ENCODE results near the gene TLNRD1.
"Not testable (repeated sequence)": the region's sequence is repeated elsewhere in the genome, so short reads cannot be mapped to it uniquely, and the experiment has no call there.

Gene TLNRD1

DNA sequence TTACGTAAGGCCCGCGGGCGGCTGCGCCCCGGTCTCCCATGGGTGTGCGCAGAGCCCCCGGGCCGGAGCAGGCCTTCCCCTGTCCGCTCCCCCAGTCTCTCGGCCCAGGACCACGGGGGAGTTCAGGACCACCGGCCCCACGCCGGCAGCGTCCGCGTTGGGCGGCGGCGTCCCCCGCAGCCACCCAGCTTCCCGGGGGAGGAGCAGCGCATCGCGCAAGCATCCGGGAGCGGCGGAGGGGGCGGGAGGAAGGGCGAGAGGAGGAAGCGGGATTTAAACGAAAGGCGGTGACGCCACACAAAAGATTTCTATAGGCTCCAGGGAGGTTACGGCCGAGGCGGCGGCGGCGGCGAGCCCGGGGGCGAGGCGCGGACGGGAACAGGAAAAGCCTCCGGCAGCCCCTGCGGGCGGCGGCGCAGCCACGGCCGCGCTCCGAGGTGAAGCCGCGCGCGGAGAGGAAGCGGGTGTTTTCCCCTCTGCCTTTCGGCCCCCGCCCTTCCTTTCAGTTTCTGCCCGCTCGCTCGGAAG, at the start of gene TLNRD1:
Gene TLNRD1, plus strand, starts transcription at position 300 of the 528 bp plus-strand sequence. CDS start 1,349 bp downstream, outside the sequence.
- DNase-seq (ENCODE audit: low read depth) = peak; percentile 75

- DNase-seq (ENCODE audit: low read depth) = no peak
Measured at GRCh38 chr15:80951941-80952340, 48.8 kb upstream of the TLNRD1 start.

DNA sequence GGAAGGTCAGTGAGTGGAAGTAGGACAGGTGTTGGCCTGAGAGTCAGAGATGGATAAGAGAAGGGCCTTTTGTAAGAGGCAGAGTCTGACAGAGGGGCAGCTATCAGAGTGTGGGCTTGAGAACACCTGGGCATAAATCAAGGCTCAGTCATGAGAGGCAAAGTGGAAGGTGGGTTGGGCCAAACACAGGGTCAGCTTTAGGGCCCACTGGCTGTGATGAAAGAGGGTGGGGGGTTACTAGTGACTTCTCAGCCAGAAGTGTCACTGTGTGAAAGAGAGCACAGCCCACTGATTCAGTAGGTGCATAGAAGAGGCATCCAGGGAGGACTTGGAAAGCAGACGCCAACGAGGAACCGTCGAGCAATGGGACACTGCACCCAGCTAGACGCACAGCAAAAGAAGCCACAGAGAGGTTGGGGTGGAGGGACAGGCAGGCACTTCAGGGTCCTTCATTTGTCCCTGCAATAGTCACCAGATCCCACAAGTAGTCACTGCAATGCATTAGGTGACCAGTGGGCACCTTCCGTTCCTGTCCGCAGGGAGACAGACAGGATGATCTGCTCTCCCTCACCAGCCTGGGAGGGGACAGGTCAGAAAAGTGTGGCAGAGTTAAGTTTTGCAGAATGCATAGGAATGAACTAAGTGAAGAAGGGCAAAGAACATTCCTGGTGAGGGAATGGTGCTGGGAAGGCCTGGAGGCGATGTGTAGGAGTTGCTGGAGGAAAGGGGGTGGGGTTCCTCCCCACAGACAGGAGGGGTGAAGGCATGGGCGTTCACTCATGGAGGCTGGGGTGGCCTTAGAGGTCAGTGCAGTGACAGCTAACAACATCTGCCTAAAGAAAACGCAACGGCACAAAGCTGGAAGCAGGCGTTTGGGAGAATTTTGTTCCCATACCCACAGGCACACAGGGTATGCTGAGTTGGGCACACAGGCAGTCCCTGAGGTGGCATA, 47.4 kb upstream of the TLNRD1 start:
- DNase-seq (ENCODE audit: low read depth) = no peak

- no peak for DNase-seq (ENCODE audit: low read depth)
Measured at GRCh38 chr15:80953953-80954778, 46.6 kb upstream of the TLNRD1 start.

DNA sequence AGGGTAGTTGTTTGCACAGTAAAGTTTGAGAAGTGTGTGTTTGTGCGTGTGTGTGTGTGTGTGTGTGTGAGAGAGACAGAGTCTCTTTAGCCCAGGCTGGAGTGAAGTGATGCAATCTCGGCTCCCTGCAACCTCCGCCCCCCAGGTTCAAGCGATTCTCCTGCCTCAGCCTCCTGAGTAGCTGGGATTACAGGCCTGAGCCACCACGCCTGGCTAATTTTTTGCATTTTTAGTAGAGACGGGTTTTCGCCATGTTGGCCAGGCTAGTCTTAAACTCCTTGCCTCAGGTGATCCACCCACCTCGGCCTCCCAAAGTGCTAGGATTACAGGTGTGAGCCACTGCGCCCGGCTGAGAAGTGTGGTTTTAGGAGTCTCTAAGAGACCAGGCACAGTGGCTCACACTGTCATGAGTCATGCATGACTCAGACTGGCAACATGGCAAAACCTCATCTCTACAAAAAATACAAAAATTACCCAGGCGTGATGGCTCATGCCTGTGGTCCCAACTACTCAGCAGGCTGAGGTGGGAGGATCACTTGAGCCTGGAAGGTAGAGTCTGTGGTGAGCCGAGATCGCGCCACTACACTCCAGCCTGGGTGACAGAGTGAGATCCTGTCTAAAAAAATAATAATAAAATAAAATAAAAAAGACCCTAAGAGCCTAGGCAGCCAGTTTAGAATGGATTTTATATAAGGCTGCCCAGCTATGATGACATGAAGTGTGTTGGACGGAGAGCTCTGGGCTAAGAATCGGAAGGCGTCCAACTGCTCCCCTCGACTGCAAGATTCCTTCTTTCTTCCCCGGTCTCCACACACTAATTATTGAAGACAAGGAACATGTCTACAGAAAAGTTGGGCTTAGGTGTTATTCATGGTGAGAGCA, 44.9 kb upstream of the TLNRD1 start:
- peak; percentile 77 for DNase-seq (ENCODE audit: low read depth)

- DNase-seq (ENCODE audit: low read depth) = no peak
Measured at GRCh38 chr15:80957556-80957955, 43.2 kb upstream of the TLNRD1 start.

DNA sequence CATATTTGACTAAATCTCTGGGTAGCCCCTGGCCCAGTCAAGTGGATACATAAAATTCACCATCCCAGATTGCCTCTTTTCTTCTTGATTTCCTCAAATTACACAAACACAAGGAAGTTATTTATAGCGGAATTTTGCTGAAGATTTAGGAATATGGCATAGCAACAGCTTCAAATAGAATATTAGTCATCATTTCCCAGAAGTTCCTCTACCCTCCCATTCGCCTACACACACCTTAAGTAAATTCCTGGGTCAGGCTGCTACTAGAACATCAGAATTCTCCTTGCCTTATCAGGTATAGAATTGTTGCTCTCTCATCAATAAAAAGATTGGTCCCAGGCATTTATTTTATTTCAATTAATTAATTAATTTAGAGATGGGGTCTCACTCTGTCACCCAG, 42.7 kb upstream of the TLNRD1 start:
- no peak for DNase-seq (ENCODE audit: low read depth)

DNA sequence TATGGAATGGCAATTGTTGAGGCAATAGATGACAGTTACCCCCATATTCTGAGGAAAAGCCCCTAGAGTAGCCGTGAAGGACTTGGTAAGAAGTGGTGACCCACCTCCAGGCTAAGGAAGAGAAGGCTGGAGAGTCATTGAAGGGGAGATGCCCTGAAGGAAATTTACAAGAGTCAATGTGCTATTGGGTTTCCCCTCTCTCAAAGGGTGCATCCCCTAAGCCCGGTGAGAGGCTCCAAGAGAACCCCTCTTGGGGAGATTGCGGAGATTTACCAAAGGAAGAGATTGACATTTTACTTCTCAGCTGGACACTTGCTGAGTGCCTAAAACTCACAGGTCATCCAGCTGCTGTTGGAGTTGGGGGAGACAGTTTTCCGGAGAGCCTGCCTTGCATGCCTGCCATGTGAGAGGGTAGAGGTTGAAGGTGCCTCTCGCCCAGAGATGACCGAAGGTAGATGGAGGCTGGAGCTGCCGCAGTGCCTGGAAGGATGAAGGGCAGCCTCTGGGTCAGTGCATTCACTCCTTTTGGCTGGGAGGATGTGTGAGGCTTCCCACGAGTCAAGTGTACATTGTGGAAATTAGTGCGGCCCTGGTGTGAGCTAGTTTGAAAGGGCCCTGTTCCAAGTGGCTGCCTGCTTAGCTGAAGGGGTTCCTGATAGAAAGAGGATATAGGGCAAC, 41.8 kb upstream of the TLNRD1 start:
- DNase-seq (ENCODE audit: low read depth) = no peak

DNA sequence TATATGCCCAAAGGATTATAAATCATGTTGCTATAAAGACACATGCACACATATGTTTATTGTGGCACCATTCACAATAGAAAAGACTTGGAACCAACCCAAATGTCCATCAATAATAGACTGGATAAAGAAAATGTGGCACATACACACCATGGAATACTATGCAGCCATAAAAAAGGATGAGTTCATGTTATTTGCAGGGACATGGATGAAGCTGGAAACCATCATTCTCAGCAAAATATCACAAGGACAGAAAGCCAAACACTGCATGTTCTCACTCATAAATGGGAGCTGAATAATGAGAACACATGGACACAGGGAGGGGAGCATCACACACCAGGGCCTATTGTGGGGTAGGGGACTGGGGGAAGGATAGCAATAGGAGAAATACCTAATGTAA, 35.3 kb upstream of the TLNRD1 start:
- not testable (repeated sequence) for DNase-seq (ENCODE audit: low read depth)

- DNase-seq (ENCODE audit: low read depth) = no peak
Measured at GRCh38 chr15:80966431-80967197, 34.1 kb upstream of the TLNRD1 start.

DNA sequence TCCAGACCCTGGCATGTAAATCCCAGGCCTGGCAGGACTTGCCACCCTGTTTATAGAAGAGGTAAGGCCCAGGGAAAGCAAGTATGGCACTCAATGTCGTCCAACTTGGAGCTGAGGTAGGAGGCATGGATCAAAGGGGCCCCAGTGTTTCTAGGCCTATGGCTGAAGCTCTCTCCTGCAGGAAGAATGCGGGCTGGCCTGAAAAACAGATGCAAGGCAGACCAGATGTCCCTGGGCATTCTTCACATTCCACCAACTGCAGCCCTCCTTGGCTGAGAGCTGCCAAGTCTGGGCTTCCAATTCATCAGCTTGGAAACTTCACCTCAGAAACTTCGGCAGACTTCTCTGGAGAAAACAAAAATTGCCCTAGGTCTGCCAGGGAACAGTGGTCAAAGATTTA, 33.3 kb upstream of the TLNRD1 start:
- DNase-seq (ENCODE audit: low read depth) = no peak

DNA sequence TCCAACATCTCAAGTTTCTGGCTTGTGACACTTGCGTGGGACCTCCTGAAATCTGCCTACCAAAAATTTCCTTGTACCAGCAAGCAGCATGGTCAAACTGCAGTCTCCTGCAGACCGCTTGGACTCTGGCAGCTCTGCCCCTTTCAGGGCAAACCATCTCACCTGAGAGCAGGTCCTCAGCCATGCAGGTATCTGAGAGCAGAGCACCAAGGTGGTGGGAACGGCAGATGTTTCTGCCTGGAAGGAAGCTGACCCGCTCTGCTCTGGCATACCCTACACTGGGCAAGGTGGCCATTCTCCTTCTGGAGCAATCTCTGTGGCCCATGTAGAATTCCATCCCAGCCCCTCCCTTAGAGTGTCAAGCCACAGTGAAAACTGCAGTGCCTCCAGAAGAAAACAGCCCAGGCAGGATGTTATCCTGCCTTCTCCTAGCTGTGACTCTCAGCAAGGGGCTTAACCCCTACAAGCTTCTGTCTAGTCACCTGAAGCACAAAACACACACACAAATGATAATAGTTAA, 32.7 kb upstream of the TLNRD1 start:
- no peak for DNase-seq (ENCODE audit: low read depth)

DNA sequence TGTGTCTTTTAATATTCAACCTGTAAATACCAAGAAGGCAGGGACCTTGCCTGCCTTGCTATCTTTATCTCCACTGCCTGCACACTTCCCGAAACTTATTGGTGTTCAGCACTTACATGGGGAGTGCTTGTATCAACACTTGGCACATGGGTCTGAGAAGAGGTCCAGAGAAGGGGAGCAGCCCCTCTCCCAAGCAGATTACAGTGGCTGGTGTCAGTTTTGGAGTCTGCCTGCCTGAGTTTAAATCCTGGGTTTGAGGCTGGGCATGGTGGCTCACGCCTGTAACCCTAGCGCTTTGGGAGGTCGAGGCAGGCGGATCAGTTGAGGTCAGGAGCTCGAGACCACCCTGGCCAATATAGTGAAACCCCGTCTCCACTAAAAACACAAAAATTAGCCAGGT, 31.4 kb upstream of the TLNRD1 start:
- no peak for DNase-seq (ENCODE audit: low read depth)

- peak; percentile 39 for DNase-seq (ENCODE audit: low read depth)
Measured at GRCh38 chr15:80970018-80970657, 30.6 kb upstream of the TLNRD1 start.

DNA sequence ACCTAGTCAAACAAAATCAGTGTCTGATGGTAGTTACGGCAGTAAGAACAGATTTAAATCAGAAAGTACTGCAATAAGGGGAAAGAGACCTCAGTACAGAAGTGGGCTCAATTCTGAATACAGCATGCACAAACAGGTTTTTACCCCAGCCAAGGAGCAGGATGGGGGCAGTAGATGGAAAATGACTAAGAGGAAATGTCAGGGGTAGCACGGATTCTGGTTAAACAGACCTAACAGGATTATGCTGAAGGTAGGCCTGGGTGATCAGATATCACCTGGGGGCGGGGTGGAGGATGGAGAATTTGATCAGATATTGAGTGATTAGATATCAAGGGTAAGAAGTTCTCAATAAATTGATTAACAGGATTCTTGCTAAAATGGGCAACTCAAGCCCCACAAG, 30.1 kb upstream of the TLNRD1 start:
- no peak for DNase-seq (ENCODE audit: low read depth)

GRCh38 chr15:80971143-80971542, 29.6 kb upstream of the TLNRD1 start:
- no peak for DNase-seq (ENCODE audit: low read depth)

DNA sequence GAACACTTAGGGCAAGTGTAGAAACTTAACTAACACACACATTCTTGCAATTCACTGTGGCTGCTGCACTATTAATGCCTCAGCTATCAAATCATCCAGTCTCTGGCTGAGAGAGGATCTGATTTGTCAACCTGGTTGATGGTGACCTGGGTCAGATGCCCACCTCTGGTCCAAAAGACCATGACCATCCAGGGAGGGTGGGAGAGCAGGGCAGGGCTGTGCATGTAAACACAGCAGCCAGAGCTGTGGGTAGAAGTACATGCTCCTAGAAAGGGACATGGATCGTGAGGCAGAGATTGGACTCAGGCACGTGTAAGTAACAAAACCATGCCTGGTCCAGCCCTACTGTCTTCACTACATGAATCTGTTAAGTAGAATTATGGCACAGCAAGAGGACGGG, 28.4 kb upstream of the TLNRD1 start:
- no peak for DNase-seq (ENCODE audit: low read depth)

DNA sequence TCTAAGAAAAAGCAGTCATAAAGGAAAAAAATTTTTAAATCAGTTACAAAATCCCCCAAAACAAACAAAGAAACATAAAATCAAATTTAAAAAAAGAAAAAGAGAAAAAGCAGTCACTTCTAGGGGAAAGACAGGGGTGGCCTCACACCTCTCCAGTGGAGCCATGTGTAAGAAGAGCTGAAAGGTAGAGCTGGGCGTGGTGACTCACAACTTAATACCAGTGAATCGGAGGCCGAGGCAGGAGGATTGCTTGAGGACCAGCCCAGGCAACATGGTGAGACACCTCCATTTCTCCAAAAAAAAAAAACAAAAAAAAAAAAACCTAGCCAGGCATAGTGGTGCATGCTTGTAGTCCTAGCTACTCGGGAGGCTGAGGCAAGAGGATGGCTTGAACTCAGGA, 25.8 kb upstream of the TLNRD1 start:
- DNase-seq (ENCODE audit: low read depth) = no peak

- DNase-seq (ENCODE audit: low read depth) = no peak
Measured at GRCh38 chr15:80976851-80977250, 23.9 kb upstream of the TLNRD1 start.

DNA sequence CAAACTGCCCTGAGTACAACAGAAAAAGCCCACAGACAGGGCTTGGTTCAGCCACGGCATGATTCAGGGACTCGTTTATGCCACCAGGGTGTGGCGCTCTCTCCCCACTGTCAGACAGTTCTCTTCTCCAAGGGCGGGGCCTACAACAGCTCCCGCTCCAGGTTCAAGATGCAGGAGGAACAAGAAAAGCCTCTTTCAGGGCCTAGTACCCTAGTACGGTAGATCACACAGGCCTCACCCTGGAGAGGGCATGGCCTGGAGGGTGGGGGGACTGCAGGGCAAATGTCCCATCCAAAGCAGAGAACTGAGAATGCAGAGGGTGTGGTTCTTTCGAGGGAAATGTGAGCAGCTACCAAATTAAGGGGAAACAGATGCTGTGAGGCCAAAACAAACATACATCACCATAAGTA, 23.1 kb upstream of the TLNRD1 start:
- no peak for DNase-seq (ENCODE audit: low read depth)

All from GM04504 (cell line).